Left lung (tissue), 10 donors: ENCODE results near the gene CCDC102A. TPM values are rescaled to one million over a fixed set of nuclear protein-coding genes. Genes with fewer than 3 reads are reported as not detected.

Experiments
- ATAC-seq: fragments of 200-7000 bp; cut with Tn5 transposase; one replicate; pipeline ENCODE4 v1.9.1; 2020; ENCODE audit warnings: moderate library complexity
- DNase-seq, 4 donors: peaks; one replicate each; pipeline ENCODE4 v3.0.0-alpha.2; 2013 to 2020
- H3K27ac ChIP-seq, 2 donors: fragments of 200-600 bp; sonication (generic) in 1 of 2; one replicate each; pipeline versions ENCODE4 v1.5.0 to v1.8.0; 2020 to 2021
- H3K27me3 ChIP-seq, 2 donors: fragments of 200-600 bp; sonication (generic) in 1 of 2; one replicate each; pipeline versions ENCODE4 v1.5.0 to v1.8.0; 2020 to 2021
- H3K36me3 ChIP-seq, 2 donors: fragments of 200-600 bp; sonication (generic) in 1 of 2; one replicate each; pipeline versions ENCODE4 v1.5.0 to v1.8.0; 2020 to 2021
- H3K4me1 ChIP-seq, 2 donors: fragments of 200-600 bp; one replicate each; pipeline ENCODE4 v1.8.0; 2021
- H3K4me3 ChIP-seq, 2 donors: fragments of 200-600 bp; sonication (generic) in 1 of 2; one replicate each; pipeline versions ENCODE4 v1.5.0 to v1.8.0; 2020 to 2021; ENCODE audit warnings: mild to moderate bottlenecking in 1 of 2
- H3K9me3 ChIP-seq, 2 donors: fragments of 200-600 bp; sonication (generic) in 1 of 2; one replicate each; pipeline versions ENCODE4 v1.5.0 to v1.8.0; 2020 to 2021
- intact Hi-C, 2 donors: fragments of 100-400 bp; cut with DNase I; formaldehyde crosslinking; loops; one replicate each; pipeline versions ENCODE4 v1.11.2 to v1.14.2; 2022
- polyA plus RNA-seq, 6 donors: library from polyadenylated mRNA; unstranded; fragments of 120-200 nt; gene quantifications; one replicate each; pipeline ENCODE4 v1.2.1, GENCODE V29; 2013; ENCODE audit not compliant: insufficient read length in 6 of 6
- total RNA-seq, 2 donors: library from RNA; stranded (reverse); fragmentation: NEBNext Ultra II Directional; extraction: Animal tissue kit (Norgen Biotek cat#: 25700); gene quantifications; one replicate each; pipeline ENCODE4 v1.2.1, GENCODE V29; 2021
- TF ChIP-seq, protein P1 (sequence below), 2 donors: fragments of 200-600 bp; sonication (generic) in 1 of 2; IDR thresholded peaks; one replicate each; pipeline versions ENCODE4 v1.5.0 to v1.8.0; 2021; ENCODE audit warnings: antibody characterized with exemption in 2 of 2
- donor health status: DM: no; HTN: yes; CAD: no.
- donor health status: DM: no; HTN: no; CAD: no.

The CCDC102A gene
- total and polyA plus RNA-seq, 8 donors, result 5.2 to 18.4 (median 13.0) TPM

DNA sequence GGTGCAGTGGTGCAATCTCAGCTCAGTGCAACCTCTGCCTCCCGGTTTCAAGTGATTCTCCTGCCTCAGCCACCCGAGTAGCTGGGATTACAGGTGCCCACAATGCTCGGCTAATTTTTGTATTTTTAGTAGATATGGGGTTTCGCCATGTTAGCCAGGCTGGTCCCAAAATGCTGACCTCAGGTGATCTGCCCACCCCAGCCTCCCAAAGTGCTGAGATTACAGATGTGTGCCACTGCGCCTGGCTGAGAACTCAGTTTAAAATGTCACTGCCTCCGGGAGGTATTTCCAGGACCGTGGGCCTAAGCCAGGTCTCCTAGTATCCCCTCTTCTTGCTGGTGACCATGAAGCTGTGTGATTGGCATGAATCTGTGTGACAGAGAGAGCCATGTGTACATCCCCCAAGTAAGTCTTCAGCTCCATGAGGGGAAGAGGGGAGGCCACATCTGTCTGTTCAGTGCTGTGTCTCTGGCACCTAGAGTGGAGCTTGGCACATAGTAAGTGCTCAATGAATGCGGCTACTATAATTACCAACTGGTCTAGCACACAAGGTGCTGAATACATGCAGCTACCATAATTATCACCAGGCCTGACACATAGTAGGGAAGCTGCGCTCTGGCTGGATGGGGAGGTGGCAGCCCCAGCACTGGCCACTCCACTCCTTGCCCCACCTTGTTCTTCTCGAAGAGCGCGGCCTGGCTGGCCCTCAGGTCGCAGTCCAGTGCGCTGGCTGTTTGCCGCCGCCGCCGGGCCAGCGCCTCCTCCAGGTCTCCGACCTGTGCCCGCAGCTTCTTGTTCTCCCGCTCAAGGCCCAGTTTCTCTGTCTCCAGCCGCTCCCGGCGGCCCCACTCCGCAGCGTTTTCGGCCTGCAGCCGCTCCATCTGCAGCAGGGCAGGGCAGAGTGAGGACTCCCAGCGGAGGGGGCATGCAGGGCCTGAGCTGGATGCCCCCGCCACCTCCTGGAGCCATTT, 18.7 kb downstream of the CCDC102A start:
- no peak overlapping the region for H3K4me3 ChIP-seq
- intact Hi-C loops, result loop anchor here in 1 of 2 donors (5.0 kb wide), 3 partner anchors 55 to 215 kb away; partner anchors contain the start of gene POLR2C
- H3K9me3 ChIP-seq, result no peaks in the 10 kb centered on the region
- TF ChIP-seq, protein P1, sequence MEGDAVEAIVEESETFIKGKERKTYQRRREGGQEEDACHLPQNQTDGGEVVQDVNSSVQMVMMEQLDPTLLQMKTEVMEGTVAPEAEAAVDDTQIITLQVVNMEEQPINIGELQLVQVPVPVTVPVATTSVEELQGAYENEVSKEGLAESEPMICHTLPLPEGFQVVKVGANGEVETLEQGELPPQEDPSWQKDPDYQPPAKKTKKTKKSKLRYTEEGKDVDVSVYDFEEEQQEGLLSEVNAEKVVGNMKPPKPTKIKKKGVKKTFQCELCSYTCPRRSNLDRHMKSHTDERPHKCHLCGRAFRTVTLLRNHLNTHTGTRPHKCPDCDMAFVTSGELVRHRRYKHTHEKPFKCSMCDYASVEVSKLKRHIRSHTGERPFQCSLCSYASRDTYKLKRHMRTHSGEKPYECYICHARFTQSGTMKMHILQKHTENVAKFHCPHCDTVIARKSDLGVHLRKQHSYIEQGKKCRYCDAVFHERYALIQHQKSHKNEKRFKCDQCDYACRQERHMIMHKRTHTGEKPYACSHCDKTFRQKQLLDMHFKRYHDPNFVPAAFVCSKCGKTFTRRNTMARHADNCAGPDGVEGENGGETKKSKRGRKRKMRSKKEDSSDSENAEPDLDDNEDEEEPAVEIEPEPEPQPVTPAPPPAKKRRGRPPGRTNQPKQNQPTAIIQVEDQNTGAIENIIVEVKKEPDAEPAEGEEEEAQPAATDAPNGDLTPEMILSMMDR (IDR thresholded peaks at IDR 0.05), result no peak
- no peaks in the 10 kb centered on the region for H3K27me3 ChIP-seq
- H3K36me3 ChIP-seq, result peaks cover 0 to 14% of the 10 kb centered on the region in 2 donors
- DNase-seq (peak in 1 of 4 donors; percentile 76), ATAC-seq (no peak)
- H3K4me1 ChIP-seq, result peaks cover 8 to 27% of the 10 kb centered on the region in 2 donors
- no peak overlapping the region for H3K27ac ChIP-seq

DNA sequence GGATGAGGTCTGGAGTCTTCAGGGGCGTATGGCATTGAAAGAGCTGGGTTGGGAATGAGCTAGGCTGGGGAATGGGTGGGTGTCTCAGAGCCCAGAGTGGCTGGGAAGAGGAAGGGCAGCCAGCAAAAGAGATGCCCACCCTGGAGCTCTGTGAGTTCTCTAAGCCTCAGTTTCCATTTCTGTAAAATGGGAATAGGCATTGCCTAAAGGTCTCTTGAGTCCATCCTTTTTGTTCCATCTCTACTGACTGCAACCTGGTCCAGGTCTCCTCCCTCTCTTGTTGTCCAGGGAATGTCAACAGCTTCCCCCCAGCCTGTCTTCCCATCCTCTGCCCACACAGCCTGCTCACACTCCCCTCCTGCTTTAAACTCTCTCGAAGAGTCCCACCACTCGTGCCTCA, 19.6 kb downstream of the CCDC102A start:
- no peaks in the 10 kb centered on the region for H3K27me3 ChIP-seq
- intact Hi-C loops, result loop anchor here in 1 of 2 donors (5.0 kb wide), 3 partner anchors 54 to 214 kb away; partner anchors contain the start of gene POLR2C
- TF ChIP-seq, protein P1 (IDR thresholded peaks at IDR 0.05), result no peak

DNA sequence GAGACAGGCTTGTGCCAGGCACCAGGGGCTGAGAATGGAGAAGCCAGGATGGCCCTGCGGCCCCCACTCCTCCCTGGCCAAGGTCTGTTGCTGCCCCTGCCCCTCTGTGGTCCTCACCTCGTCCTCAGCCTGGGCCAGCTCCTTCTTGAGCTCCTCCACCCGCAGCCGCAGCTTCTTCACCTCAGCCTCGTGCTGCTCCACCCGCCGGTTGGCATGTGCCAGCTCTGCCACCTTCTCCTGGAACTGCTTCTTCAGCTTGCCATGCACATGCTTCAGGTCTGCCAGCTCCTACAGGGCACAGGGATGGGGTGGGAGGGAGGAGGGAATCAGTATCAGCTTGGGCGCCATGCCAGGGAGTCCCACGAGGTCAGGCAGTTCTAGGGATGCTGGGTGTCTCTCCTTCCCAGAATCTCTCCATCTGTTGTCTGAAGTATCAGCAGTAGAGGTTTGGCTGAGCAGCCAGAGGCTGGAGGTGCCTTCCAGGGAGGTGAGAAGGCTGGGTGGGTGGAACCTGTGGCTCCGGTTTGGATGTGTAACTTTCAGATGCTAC, 20.1 kb downstream of the CCDC102A start:
- Histone ChIP-seq H3K9me3 (no peaks in the 10 kb centered on the region), H3K4me1 (peaks cover 8 to 27% of the 10 kb centered on the region in 2 donors), H3K27me3 (no peaks in the 10 kb centered on the region), H3K36me3 (peaks cover 0 to 14% of the 10 kb centered on the region in 2 donors), H3K27ac (no peak overlapping the region), H3K4me3 (no peak overlapping the region)
- intact Hi-C loops, result loop anchor here in 1 of 2 donors (5.0 kb wide), 3 partner anchors 54 to 214 kb away; partner anchors contain the start of gene POLR2C
- TF ChIP-seq, protein P1 (IDR thresholded peaks at IDR 0.05), result no peak
- ATAC-seq (no peak), DNase-seq (peak in 1 of 4 donors; percentile 71)

More for the DNA sequence above, 19.6 kb downstream of the CCDC102A start:
- no peaks in the 10 kb centered on the region for H3K9me3 ChIP-seq
- no peak overlapping the region for H3K27ac ChIP-seq
- ATAC-seq (no peak), DNase-seq (peak in 1 of 4 donors; percentile 20)
- peaks cover 0 to 14% of the 10 kb centered on the region in 2 donors for H3K36me3 ChIP-seq
- H3K4me3 ChIP-seq, result no peak overlapping the region
- H3K4me1 ChIP-seq, result peaks cover 8 to 27% of the 10 kb centered on the region in 2 donors

DNA sequence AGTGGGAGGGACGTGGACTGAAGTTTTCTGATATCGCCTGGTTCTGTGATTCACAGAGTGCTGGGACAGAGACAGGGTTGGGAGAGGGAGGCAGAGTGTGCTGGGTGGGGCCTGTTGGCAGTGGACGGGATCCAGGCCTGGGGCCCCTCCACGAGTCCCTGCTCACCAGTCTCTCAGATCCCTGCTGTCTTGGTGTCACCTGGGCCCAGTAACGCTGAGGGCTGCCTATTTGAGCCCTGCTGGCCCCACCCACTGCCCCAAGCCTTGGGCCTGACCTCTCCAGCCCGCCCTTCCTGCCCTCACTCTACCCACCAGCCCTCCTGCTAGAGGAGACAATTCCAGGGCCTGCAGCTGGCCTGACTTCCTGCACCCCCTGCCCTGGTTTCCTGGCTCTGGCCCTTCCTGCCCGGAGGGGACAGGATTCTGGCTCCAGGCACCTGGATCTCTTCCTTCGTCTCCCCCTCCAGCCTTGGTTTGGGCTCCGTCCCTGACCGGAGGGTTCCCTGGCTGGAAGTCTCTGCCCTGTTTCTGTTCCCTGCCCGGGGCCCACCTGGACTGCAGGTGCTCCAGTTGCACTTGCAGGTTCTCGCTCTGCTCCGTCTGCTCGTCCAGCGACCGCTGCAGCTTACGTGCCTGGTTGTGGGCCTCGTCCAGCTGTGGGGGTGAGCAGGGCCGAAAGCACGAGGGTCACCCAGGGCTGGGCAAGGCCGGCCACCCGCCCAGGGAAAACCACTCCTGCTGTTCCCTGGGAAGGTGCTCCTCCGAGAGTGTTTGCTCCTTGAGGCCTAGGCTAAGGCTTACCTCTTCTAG, 21.4 kb downstream of the CCDC102A start:
- peaks cover 0 to 14% of the 10 kb centered on the region in 2 donors for H3K36me3 ChIP-seq
- H3K4me3 ChIP-seq, result no peak overlapping the region
- no peaks in the 10 kb centered on the region for H3K9me3 ChIP-seq
- intact Hi-C loops, result loop anchor here in 1 of 2 donors (5.0 kb wide), 3 partner anchors 53 to 213 kb away; partner anchors contain the start of gene POLR2C
- no peaks in the 10 kb centered on the region for H3K27me3 ChIP-seq
- ATAC-seq, result peak; percentile 27
- TF ChIP-seq, protein P1 (IDR thresholded peaks at IDR 0.05), result no peak
- H3K27ac ChIP-seq, result peak overlapping the region in 1 of 2 donors; percentile 53
- DNase-seq, result peak in 1 of 4 donors; percentile 68
- H3K4me1 ChIP-seq, result peaks cover 8 to 33% of the 10 kb centered on the region in 2 donors
